Measurements from ENCODE around the gene GPSM3.

- TF ChIP-seq CTCF (IDR thresholded peaks at IDR 0.05) (no peak), EZH2phosphoT487 (IDR thresholded peaks at IDR 0.05) (no peak), EZH2 (IDR thresholded peaks at IDR 0.05) (no peak)
These were observed 25.7 kb upstream of the GPSM3 start for GRCh38 chr6:32218167-32218566.

Data from neural progenitor cell (in vitro differentiated cells).